CD14-positive monocyte (primary cell): ENCODE results near the gene LDLRAD4. TPM values are rescaled to one million over a fixed set of nuclear protein-coding genes. Genes with fewer than 3 reads are reported as not detected.

ENCODE experiments used
- DNase-seq, 3 donors: peaks; one replicate each; pipeline ENCODE4 v3.0.0-alpha.2; 2011 to 2022
- H2AFZ ChIP-seq: 2 replicates; pipeline ENCODE4 v1.6.0; 2012; ENCODE audit warnings: mild to moderate bottlenecking, low read depth, low read length, inconsistent platforms; ENCODE audit not compliant: insufficient read depth, poor library complexity, severe bottlenecking
- H3K27ac ChIP-seq, 2 donors: 1 replicate in 1 of 2; 2 replicates in 1 of 2; pipeline ENCODE4 v1.5.1; 2012 to 2013; ENCODE audit warnings: low read length in 2 of 2, control low read depth in 1 of 2, inconsistent platforms in 1 of 2, low read depth in 1 of 2, mild to moderate bottlenecking in 1 of 2
- H3K27me3 ChIP-seq, 2 donors: one replicate each; pipeline versions ENCODE4 v1.6.0 to v1.6.1; 2011 to 2013; ENCODE audit warnings: low read length in 2 of 2; ENCODE audit not compliant: control insufficient read depth in 2 of 2, insufficient read depth in 2 of 2
- H3K36me3 ChIP-seq, 2 donors: replicated peaks in 1 of 2; 1 replicate in 1 of 2; 2 replicates in 1 of 2; pipeline versions ENCODE4 v1.5.1 to v1.6.1; 2012 to 2013; ENCODE audit warnings: low read length in 2 of 2, control low read depth in 1 of 2, inconsistent platforms in 1 of 2, mild to moderate bottlenecking in 1 of 2; ENCODE audit not compliant: insufficient read depth in 2 of 2, control insufficient read depth in 1 of 2
- H3K4me1 ChIP-seq, 2 donors: 1 replicate in 1 of 2; 2 replicates in 1 of 2; pipeline versions ENCODE4 v1.5.1 to v1.6.1; 2012 to 2013; ENCODE audit warnings: low read length in 2 of 2, control low read depth in 1 of 2, inconsistent platforms in 1 of 2, mild to moderate bottlenecking in 1 of 2, moderate library complexity in 1 of 2; ENCODE audit not compliant: insufficient read depth in 2 of 2, control insufficient read depth in 1 of 2
- H3K4me2 ChIP-seq: replicated peaks from 2 replicates; pipeline ENCODE3; 2012; ENCODE audit warnings: low read length, moderate library complexity, mild to moderate bottlenecking; ENCODE audit not compliant: poor library complexity, severe bottlenecking; ENCODE audit errors: extremely low read depth
- H3K4me3 ChIP-seq, 3 experiments: fragments of 200-600 bp in 1 of 3; sonication (generic) in 1 of 3; replicated peaks in 1 of 3; 1 replicate in 2 of 3; 2 replicates in 1 of 3; pipeline ENCODE4 v1.5.1; 2011 to 2013; ENCODE audit warnings: low read length in 3 of 3, mild to moderate bottlenecking in 3 of 3, control low read depth in 2 of 3, low read depth in 2 of 3, inconsistent platforms in 1 of 3, moderate library complexity in 1 of 3
- H3K79me2 ChIP-seq: 2 replicates; pipeline ENCODE4 v1.6.0; 2012; ENCODE audit warnings: mild to moderate bottlenecking, control low read depth, inconsistent platforms, low read length, moderate library complexity; ENCODE audit not compliant: insufficient read depth
- H3K9ac ChIP-seq: 2 replicates; pipeline ENCODE4 v1.6.0; 2017; ENCODE audit warnings: low read length, mild to moderate bottlenecking; ENCODE audit not compliant: insufficient read depth, poor library complexity, severe bottlenecking
- H3K9me3 ChIP-seq, 2 donors: replicated peaks in 1 of 2; 1 replicate in 1 of 2; 2 replicates in 1 of 2; pipeline versions ENCODE4 v1.5.1 to v1.6.1; 2012 to 2013; ENCODE audit warnings: low read length in 2 of 2, control low read depth in 1 of 2; ENCODE audit not compliant: control insufficient read depth in 1 of 2, insufficient read depth in 1 of 2
- H4K20me1 ChIP-seq: 2 replicates; pipeline ENCODE4 v1.6.0; 2012; ENCODE audit warnings: mild to moderate bottlenecking, low read length, control low read depth, moderate library complexity; ENCODE audit not compliant: insufficient read depth
- H3K27ac Mint-ChIP-seq, 7 donors: one replicate each; pipeline ENCODE4 v1.8.0; 2020; ENCODE audit warnings: mild to moderate bottlenecking in 7 of 7, mixed read lengths in 7 of 7, moderate library complexity in 6 of 7, inconsistent platforms in 2 of 7
- H3K27me3 Mint-ChIP-seq, 3 donors: one replicate each; pipeline ENCODE4 v1.8.0; 2021 to 2022; ENCODE audit warnings: low read depth in 3 of 3, mild to moderate bottlenecking in 3 of 3, mixed read lengths in 3 of 3, moderate library complexity in 3 of 3, inconsistent platforms in 1 of 3
- H3K36me3 Mint-ChIP-seq, 2 donors: one replicate each; pipeline ENCODE4 v1.8.0; 2020; ENCODE audit warnings: mixed read lengths in 2 of 2, inconsistent platforms in 1 of 2, mild to moderate bottlenecking in 1 of 2
- H3K4me1 Mint-ChIP-seq: one replicate; pipeline ENCODE4 v1.8.0; 2020; ENCODE audit warnings: mild to moderate bottlenecking, mixed read lengths
- H3K4me3 Mint-ChIP-seq, 2 donors: one replicate each; pipeline ENCODE4 v1.8.0; 2020; ENCODE audit warnings: mild to moderate bottlenecking in 2 of 2, mixed read lengths in 2 of 2, moderate library complexity in 1 of 2
- H3K9me3 Mint-ChIP-seq, 7 donors: one replicate each; pipeline ENCODE4 v1.8.0; 2020 to 2022; ENCODE audit warnings: mixed read lengths in 7 of 7, mild to moderate bottlenecking in 6 of 7, moderate library complexity in 6 of 7, inconsistent platforms in 2 of 7
- WGBS: methylation state at CpG from one replicate; pipeline ENCODE4 v1.1.5; 2013; ENCODE audit warnings: missing lambda C conversion rate; ENCODE audit not compliant: insufficient coverage; 5-methylcytosine and 5-hydroxymethylcytosine counted together
- intact Hi-C, 2 donors: fragments of 100-400 bp; cut with micrococcal nuclease; formaldehyde crosslinking; loops; one replicate each; pipeline versions ENCODE4 v1.15.0 to v1.15.1; 2023
- polyA plus RNA-seq, 3 donors: library from polyadenylated mRNA; depleted of rRNA in 1 of 3; unstranded in 2 of 3; stranded (reverse) in 1 of 3; fragments of 300-500 nt in 2 of 3; fragments of >200 nt in 1 of 3; fragmentation: Illumina TruSeq in 2 of 3; gene quantifications; 1 replicate in 2 of 3; 2 replicates in 1 of 3; pipeline ENCODE4 v1.2.3, GENCODE V29; 2012 to 2021
- TF ChIP-seq, protein P1 (sequence below): fragments of 200-600 bp; IDR thresholded peaks from one replicate; pipeline ENCODE4 v1.8.0; 2022; ENCODE audit warnings: antibody characterized with exemption, mild to moderate bottlenecking

LDLRAD4 gene
- polyA plus RNA-seq, 3 donors: 13.5 to 15.4 (median 13.8) TPM

DNA sequence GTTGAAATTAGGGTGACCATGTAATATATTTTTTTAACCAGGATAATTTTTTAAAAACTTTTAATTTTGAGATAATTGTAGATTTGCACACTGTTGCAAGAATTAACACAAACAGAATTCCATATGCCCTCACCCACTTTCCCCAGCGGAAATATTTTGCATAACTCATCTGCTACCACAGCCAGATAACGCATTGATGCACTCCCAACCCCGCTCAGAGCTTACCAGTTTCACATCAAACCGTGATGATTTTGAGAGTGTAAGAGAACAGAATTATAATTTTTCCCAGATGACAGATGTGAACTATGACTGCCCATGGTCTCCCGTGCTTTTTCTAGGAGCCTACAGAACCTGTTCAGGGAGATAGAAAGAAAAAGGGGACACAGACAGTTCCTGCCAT lies 35.2 kb upstream of the LDLRAD4 start:
- TF ChIP-seq, protein P1, sequence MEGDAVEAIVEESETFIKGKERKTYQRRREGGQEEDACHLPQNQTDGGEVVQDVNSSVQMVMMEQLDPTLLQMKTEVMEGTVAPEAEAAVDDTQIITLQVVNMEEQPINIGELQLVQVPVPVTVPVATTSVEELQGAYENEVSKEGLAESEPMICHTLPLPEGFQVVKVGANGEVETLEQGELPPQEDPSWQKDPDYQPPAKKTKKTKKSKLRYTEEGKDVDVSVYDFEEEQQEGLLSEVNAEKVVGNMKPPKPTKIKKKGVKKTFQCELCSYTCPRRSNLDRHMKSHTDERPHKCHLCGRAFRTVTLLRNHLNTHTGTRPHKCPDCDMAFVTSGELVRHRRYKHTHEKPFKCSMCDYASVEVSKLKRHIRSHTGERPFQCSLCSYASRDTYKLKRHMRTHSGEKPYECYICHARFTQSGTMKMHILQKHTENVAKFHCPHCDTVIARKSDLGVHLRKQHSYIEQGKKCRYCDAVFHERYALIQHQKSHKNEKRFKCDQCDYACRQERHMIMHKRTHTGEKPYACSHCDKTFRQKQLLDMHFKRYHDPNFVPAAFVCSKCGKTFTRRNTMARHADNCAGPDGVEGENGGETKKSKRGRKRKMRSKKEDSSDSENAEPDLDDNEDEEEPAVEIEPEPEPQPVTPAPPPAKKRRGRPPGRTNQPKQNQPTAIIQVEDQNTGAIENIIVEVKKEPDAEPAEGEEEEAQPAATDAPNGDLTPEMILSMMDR: no peak
- H2AFZ ChIP-seq: no peak overlapping the region
- DNase-seq: no peak
- Mint-ChIP-seq H3K36me3 (no peaks in the 10 kb centered on the region), H3K4me1 (no peaks in the 10 kb centered on the region), H3K27ac (no peak overlapping the region), H3K27me3 (peaks cover 1 to 5% (median 5%) of the 10 kb centered on the region in 3 donors), H3K4me3 (no peak overlapping the region), H3K9me3 (no peaks in the 10 kb centered on the region)
- H3K36me3 ChIP-seq: no peaks in the 10 kb centered on the region
- intact Hi-C loops: no loop called here
- no peaks in the 10 kb centered on the region for H3K27me3 ChIP-seq
- no peaks in the 10 kb centered on the region for H3K79me2 ChIP-seq
- no peak overlapping the region for H3K4me3 ChIP-seq
- no peaks in the 10 kb centered on the region for H4K20me1 ChIP-seq
- no peak overlapping the region for H3K9ac ChIP-seq
- H3K4me2 ChIP-seq: no peak overlapping the region
- H3K9me3 ChIP-seq: no peaks in the 10 kb centered on the region
- no peaks in the 10 kb centered on the region for H3K4me1 ChIP-seq
- no peak overlapping the region for H3K27ac ChIP-seq
- WGBS: no CpG with 5 or more reads among the region's 5 CpGs

DNA sequence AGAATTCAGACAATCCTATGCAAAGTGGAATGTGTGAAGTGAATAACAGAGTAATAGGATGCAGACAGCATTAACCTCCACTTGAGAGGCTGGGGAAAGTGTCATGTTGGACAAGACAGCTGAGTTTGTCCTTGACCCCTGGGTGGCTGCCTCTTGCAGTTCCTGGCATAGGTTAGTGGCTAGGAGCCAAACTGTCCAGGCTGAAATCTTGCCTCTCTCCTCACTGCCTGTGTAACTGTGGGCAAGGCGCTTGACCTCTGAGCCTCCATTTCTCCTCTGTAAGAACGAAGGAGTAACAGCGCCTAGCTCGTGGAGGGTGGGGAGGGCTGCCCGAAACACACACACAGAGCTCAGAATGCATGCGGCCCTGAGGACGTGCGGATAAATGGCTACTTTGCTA lies 34.8 kb upstream of the LDLRAD4 start:
- Histone ChIP-seq H3K27me3 (no peaks in the 10 kb centered on the region), H3K79me2 (no peaks in the 10 kb centered on the region), H2AFZ (no peak overlapping the region), H3K36me3 (no peaks in the 10 kb centered on the region), H3K9me3 (no peaks in the 10 kb centered on the region), H4K20me1 (no peaks in the 10 kb centered on the region), H3K4me3 (no peak overlapping the region), H3K4me1 (no peaks in the 10 kb centered on the region), H3K4me2 (no peak overlapping the region), H3K9ac (no peak overlapping the region), H3K27ac (no peak overlapping the region)
- DNase-seq: no peak
- 100% methylated on average over 2 of the region's 8 CpGs for WGBS
- H3K4me3 Mint-ChIP-seq: no peak overlapping the region
- H3K27ac Mint-ChIP-seq: no peak overlapping the region
- H3K27me3 Mint-ChIP-seq: peaks cover 1 to 5% (median 5%) of the 10 kb centered on the region in 3 donors
- no peaks in the 10 kb centered on the region for H3K9me3 Mint-ChIP-seq
- intact Hi-C loops: no loop called here
- H3K36me3 Mint-ChIP-seq: no peaks in the 10 kb centered on the region
- H3K4me1 Mint-ChIP-seq: no peaks in the 10 kb centered on the region
- TF ChIP-seq, protein P1: no peak
